SK-N-MC (cell line): ENCODE results near the gene TBC1D24.

Experiments used
- EZH2 ChIP-seq: fragments of 200-600 bp; sonication (generic); IDR thresholded peaks from one replicate; pipeline ENCODE4 v1.6.1; 2017; ENCODE audit warnings: antibody characterized with exemption
- POLR2AphosphoS5 ChIP-seq: IDR thresholded peaks from 2 replicates; pipeline ENCODE4 v1.6.1; 2012; ENCODE audit warnings: mild to moderate bottlenecking, low read depth, low read length, borderline replicate concordance

GRCh38 chr16:2476345-2476720 lies 1.4 kb downstream of the TBC1D24 start:
- TF ChIP-seq EZH2 = no peak
- no peak for TF ChIP-seq POLR2AphosphoS5
